Measurements from ENCODE around the gene APOC4. TPM values are rescaled to one million over a fixed set of nuclear protein-coding genes. Genes with fewer than 3 reads are reported as not detected.

The APOC4 gene
- total RNA-seq, 1 experiment from 2014 or later = not detected

DNA sequence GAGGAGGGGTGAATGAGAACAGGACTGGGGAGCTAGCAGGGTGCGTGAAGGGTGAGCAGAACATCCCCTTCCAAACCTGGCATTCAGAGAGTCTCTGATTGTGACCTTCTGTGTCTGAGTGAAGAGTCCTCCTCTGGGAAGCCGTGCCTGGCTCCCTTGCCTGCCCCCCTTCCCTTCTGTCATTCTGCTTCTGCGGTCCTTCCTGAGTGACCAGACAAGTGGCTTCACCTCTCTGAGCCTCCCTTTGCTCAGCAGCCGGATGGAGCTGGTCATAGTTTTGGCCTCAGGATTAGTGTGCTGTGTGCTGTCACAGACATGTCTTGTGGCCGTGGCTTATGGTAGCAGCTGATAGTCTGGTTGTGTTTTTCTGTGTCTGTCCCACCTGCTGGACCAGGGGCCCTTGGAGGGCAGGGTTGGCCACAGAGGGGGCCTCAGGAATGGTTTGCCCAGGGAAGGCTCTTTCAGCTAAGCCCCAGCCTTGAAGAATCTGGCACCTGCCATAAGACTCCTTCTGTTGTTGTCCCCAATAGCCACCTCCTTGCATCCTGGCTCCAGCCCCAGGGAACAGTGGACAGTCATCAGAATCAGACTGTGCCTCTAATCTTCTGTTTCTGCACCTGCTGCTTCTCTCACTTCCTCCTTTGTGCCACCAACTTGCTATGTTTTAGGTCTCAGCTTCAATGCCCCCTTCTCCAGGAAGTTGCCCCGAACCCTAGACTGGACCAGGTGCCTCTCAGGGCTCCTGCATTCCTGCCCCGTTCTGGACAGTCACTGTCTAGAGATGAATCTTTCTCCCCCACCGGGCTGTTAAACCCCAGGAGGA is 19.1 kb downstream of the APOC4 start:
- H2AFZ ChIP-seq (ENCODE audit: low read depth, low read length, poor library complexity, severe bottlenecking) = no peak overlapping the region
- peaks cover 17 to 20% of the 10 kb centered on the region in 2 experiments; a peak in 3 of 4 replicates for H3K36me3 ChIP-seq (ENCODE audit: control insufficient read depth in 1 of 2, insufficient read depth in 2 of 2, low read length in 2 of 2)
- RAD21 ChIA-PET (ENCODE audit: low non-redundant PET in 1 of 2, low total read pairs in 2 of 2, uncharacterized antibody in 2 of 2, unreplicated experiment in 2 of 2) = no interaction called here
- POLR2A ChIA-PET = no interaction called here
- intact Hi-C loops (cut with micrococcal nuclease) = no loop called here
- no peaks in the 10 kb centered on the region for H4K20me1 ChIP-seq (ENCODE audit: insufficient read depth)
- no peak overlapping the region for H3K27ac ChIP-seq (ENCODE audit: low read depth, low read length)
- H3K4me3 ChIP-seq (replicated peaks in 1 of 2; ENCODE audit: low read depth in 1 of 2, low read length in 2 of 2) = no peak overlapping the region
- DNase-seq (ENCODE audit: low read depth, low spot score) (no peak), ATAC-seq (no peak)
- H3K9me2 ChIP-seq (ENCODE audit: insufficient read depth) = no peaks in the 10 kb centered on the region
- H3K9ac ChIP-seq (ENCODE audit: low read length) = no peak overlapping the region
- BruUV-seq (replicated peaks) = no TSS peak
- peaks cover 3 to 12% of the 10 kb centered on the region in 2 experiments; a peak in 3 of 4 replicates for H3K4me1 ChIP-seq (ENCODE audit: control insufficient read depth in 1 of 2, insufficient read depth in 2 of 2, low read length in 2 of 2)
- peaks cover 64% of the 10 kb centered on the region for H3K79me2 ChIP-seq (ENCODE audit: insufficient read depth, low read length)
- no peak for TF ChIP-seq CBX3 (IDR thresholded peaks at IDR 0.05; ENCODE audit: low read depth)
- TF ChIP-seq SIN3A (IDR thresholded peaks at IDR 0.05; ENCODE audit: low read depth) = no peak
- TF ChIP-seq POLR2A (IDR thresholded peaks at IDR 0.05; ENCODE audit: borderline replicate concordance, extremely low read depth, insufficient read depth, insufficient read length) = no peak
- TF ChIP-seq POLR2AphosphoS5 (IDR thresholded peaks at IDR 0.05; ENCODE audit: low read depth, low read length) = no peak
- no peak for TF ChIP-seq FOSL1 (IDR thresholded peaks at IDR 0.05; ENCODE audit: low read depth)
- TF ChIP-seq, protein P1, sequence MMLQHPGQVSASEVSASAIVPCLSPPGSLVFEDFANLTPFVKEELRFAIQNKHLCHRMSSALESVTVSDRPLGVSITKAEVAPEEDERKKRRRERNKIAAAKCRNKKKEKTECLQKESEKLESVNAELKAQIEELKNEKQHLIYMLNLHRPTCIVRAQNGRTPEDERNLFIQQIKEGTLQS (IDR thresholded peaks at IDR 0.05) = no peak
- TF ChIP-seq RAD21 (IDR thresholded peaks at IDR 0.05; ENCODE audit: low read depth) = no peak
- no peak for TF ChIP-seq ZFX (IDR thresholded peaks at IDR 0.05)
- no peak for TF ChIP-seq EGR1 (IDR thresholded peaks at IDR 0.05; ENCODE audit: low read depth)
- TF ChIP-seq ELF1 (IDR thresholded peaks at IDR 0.05; ENCODE audit: borderline replicate concordance, low read depth) = no peak
- TF ChIP-seq SP1 (IDR thresholded peaks at IDR 0.05; ENCODE audit: low read depth) = no peak
- no peak for TF ChIP-seq SRF (IDR thresholded peaks at IDR 0.05; ENCODE audit: low read depth)
- TF ChIP-seq YY1 (IDR thresholded peaks at IDR 0.05; ENCODE audit: extremely low read depth, insufficient replicate concordance, low read depth, low read length) = no peak
- TF ChIP-seq CEBPB (IDR thresholded peaks at IDR 0.05; ENCODE audit: low read depth) = no peak
- TF ChIP-seq ZNF274 (IDR thresholded peaks at IDR 0.05; ENCODE audit: low read depth, low read length) = no peak
- TF ChIP-seq JUND (IDR thresholded peaks at IDR 0.05) = no peak
- TF ChIP-seq, protein P2, sequence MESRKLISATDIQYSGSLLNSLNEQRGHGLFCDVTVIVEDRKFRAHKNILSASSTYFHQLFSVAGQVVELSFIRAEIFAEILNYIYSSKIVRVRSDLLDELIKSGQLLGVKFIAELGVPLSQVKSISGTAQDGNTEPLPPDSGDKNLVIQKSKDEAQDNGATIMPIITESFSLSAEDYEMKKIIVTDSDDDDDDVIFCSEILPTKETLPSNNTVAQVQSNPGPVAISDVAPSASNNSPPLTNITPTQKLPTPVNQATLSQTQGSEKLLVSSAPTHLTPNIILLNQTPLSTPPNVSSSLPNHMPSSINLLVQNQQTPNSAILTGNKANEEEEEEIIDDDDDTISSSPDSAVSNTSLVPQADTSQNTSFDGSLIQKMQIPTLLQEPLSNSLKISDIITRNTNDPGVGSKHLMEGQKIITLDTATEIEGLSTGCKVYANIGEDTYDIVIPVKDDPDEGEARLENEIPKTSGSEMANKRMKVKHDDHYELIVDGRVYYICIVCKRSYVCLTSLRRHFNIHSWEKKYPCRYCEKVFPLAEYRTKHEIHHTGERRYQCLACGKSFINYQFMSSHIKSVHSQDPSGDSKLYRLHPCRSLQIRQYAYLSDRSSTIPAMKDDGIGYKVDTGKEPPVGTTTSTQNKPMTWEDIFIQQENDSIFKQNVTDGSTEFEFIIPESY (IDR thresholded peaks at IDR 0.05; ENCODE audit: extremely low read depth, insufficient replicate concordance, low read length) = no peak
- TF ChIP-seq EZH2 (IDR thresholded peaks at IDR 0.05) = no peak
- H3K27me3 ChIP-seq (ENCODE audit: insufficient read depth, low read length) = no peaks in the 10 kb centered on the region
- H3K4me2 ChIP-seq (ENCODE audit: low read length) = no peak overlapping the region
- CTCF ChIA-PET = interaction anchor here (1.0 kb wide), 1 partner anchor 9 kb away, joined by 3 read pairs; no protein-coding TSS in a partner anchor
- no peaks in the 10 kb centered on the region for H3K9me3 ChIP-seq (ENCODE audit: control insufficient read depth in 1 of 2, insufficient read depth in 1 of 2, low read depth in 1 of 2, low read length in 2 of 2)

Data from HCT116 (cell line).